IMR-90 (cell line): ENCODE data around the gene LPCAT2. TPM values are rescaled to one million over a fixed set of nuclear protein-coding genes. Genes with fewer than 3 reads are reported as not detected.

Source experiments
- ATAC-seq: fragments of 200-7000 bp; cut with Tn5 transposase; 2 replicates; pipeline ENCODE4 v1.9.1; 2020; ENCODE audit warnings: low read depth, mild to moderate bottlenecking, moderate library complexity
- BruUV-seq: library from RNA; stranded (reverse); fragments of 400-500 nt; replicated peaks from 2 replicates; lab custom pipeline; 2021; lab: Mats Ljungman, UMichigan
- CTCF ChIA-PET: fragments of 300-600 bp; formaldehyde crosslinking; extraction: SDS; loops from one replicate; lab custom pipeline; 2021; ENCODE audit warnings: antibody characterized with exemption; lab: Yijun Ruan, JAX
- POLR2A ChIA-PET: fragments of 300-600 bp; sonication (Branson Sonifier 250); formaldehyde crosslinking; loops from one replicate; lab custom pipeline; 2022; ENCODE audit warnings: antibody characterized with exemption; ENCODE audit not compliant: unreplicated experiment; lab: Charles Lee
- DNase-seq: peaks from one replicate; pipeline ENCODE4 v3.0.0; 2013
- H2AFZ ChIP-seq: replicated peaks from 2 replicates; pipeline ENCODE3; 2013; ENCODE audit warnings: low read length, mild to moderate bottlenecking; ENCODE audit not compliant: poor library complexity
- H2AK5ac ChIP-seq: 2 replicates; pipeline ENCODE4 v1.6.1; 2013; ENCODE audit warnings: low read depth, low read length, inconsistent platforms
- H2AK9ac ChIP-seq: replicated peaks from 2 replicates; pipeline ENCODE3; 2013; ENCODE audit warnings: mild to moderate bottlenecking, low read depth, low read length, moderate library complexity; ENCODE audit not compliant: poor library complexity
- H2BK120ac ChIP-seq: 2 replicates; pipeline ENCODE4 v1.6.1; 2013; ENCODE audit warnings: low read depth, low read length, inconsistent platforms
- H2BK15ac ChIP-seq: 3 replicates; pipeline ENCODE4 v1.6.1; 2013; ENCODE audit warnings: low read depth, low read length, inconsistent platforms
- H2BK20ac ChIP-seq: 2 replicates; pipeline ENCODE4 v1.6.1; 2013; ENCODE audit warnings: low read depth, mild to moderate bottlenecking, inconsistent platforms, low read length, moderate library complexity
- H2BK5ac ChIP-seq: 2 replicates; pipeline ENCODE4 v1.6.1; 2013; ENCODE audit warnings: mild to moderate bottlenecking, low read depth, low read length, inconsistent platforms; ENCODE audit not compliant: poor library complexity, severe bottlenecking
- H3K14ac ChIP-seq: replicated peaks from 2 replicates; pipeline ENCODE4 v1.6.1; 2013; ENCODE audit warnings: low read depth, low read length, inconsistent platforms
- H3K18ac ChIP-seq: 2 replicates; pipeline ENCODE4 v1.6.1; 2013; ENCODE audit warnings: low read depth, low read length, control low read depth
- H3K23ac ChIP-seq: 2 replicates; pipeline ENCODE4 v1.6.1; 2013; ENCODE audit warnings: low read depth, low read length, inconsistent platforms
- H3K27ac ChIP-seq: 2 replicates; pipeline ENCODE4 v1.5.1; 2013; ENCODE audit warnings: mild to moderate bottlenecking, control low read depth, low read length; ENCODE audit not compliant: insufficient read depth
- H3K27me3 ChIP-seq: 2 replicates; pipeline ENCODE4 v1.6.1; 2013; ENCODE audit warnings: low read length; ENCODE audit not compliant: control insufficient read depth, insufficient read depth
- H3K36me3 ChIP-seq: 2 replicates; pipeline ENCODE4 v1.6.1; 2013; ENCODE audit warnings: low read length, mixed read lengths; ENCODE audit not compliant: control insufficient read depth, insufficient read depth
- H3K4ac ChIP-seq: 2 replicates; pipeline ENCODE4 v1.6.1; 2013; ENCODE audit warnings: low read depth, low read length, inconsistent platforms
- H3K4me1 ChIP-seq: 2 replicates; pipeline ENCODE4 v1.6.1; 2013; ENCODE audit warnings: low read length, mixed read lengths; ENCODE audit not compliant: control insufficient read depth, insufficient read depth
- H3K4me2 ChIP-seq: 2 replicates; pipeline ENCODE4 v1.6.1; 2013; ENCODE audit warnings: low read depth, mild to moderate bottlenecking, control low read depth, low read length, moderate library complexity
- H3K4me3 ChIP-seq: 2 replicates; pipeline ENCODE4 v1.5.1; 2013; ENCODE audit warnings: low read depth, mild to moderate bottlenecking, control low read depth, low read length, moderate library complexity; ENCODE audit not compliant: insufficient read depth
- H3K56ac ChIP-seq: 2 replicates; pipeline ENCODE4 v1.6.1; 2013; ENCODE audit warnings: low read length, inconsistent platforms; ENCODE audit not compliant: insufficient read depth; ENCODE audit errors: extremely low read depth
- H3K79me1 ChIP-seq, 2 experiments: 2 replicates each; pipeline ENCODE4 v1.6.1; 2013; ENCODE audit warnings: low read length in 2 of 2, inconsistent platforms in 1 of 2, low read depth in 1 of 2
- H3K9ac ChIP-seq: 2 replicates; pipeline ENCODE4 v1.6.1; 2013; ENCODE audit warnings: low read depth, low read length, control low read depth
- H3K9me1 ChIP-seq: 2 replicates; pipeline ENCODE4 v1.6.1; 2013; ENCODE audit warnings: low read length, inconsistent platforms; ENCODE audit not compliant: insufficient read depth
- H3K9me3 ChIP-seq: 2 replicates; pipeline ENCODE4 v1.6.1; 2013; ENCODE audit warnings: low read length; ENCODE audit not compliant: control insufficient read depth, insufficient read depth
- H4K20me1 ChIP-seq: 2 replicates; pipeline ENCODE4 v1.6.1; 2013; ENCODE audit warnings: low read length, inconsistent platforms; ENCODE audit not compliant: insufficient read depth
- H4K5ac ChIP-seq: 2 replicates; pipeline ENCODE4 v1.6.1; 2013; ENCODE audit warnings: mild to moderate bottlenecking, low read depth, low read length, control low read depth
- H4K8ac ChIP-seq, 2 experiments: 2 replicates each; pipeline ENCODE4 v1.6.1; 2013; ENCODE audit warnings: low read depth in 2 of 2, low read length in 2 of 2, control low read depth in 1 of 2, inconsistent platforms in 1 of 2
- H4K91ac ChIP-seq: 2 replicates; pipeline ENCODE4 v1.6.1; 2013; ENCODE audit warnings: low read depth, low read length, inconsistent platforms; ENCODE audit not compliant: insufficient read depth
- FOS ChIP-seq: fragments of 150-350 bp; IDR thresholded peaks from 2 replicates; pipeline ENCODE4 v1.6.1; 2016; ENCODE audit warnings: low read depth, low read length
- SMC3 ChIP-seq: fragments of 150-350 bp; IDR thresholded peaks from 2 replicates; pipeline ENCODE4 v1.6.1; 2016; ENCODE audit warnings: low read depth, mild to moderate bottlenecking, antibody characterized with exemption, low read length, moderate library complexity
- WGBS, 2 experiments: methylation state at CpG; one replicate each; pipeline versions ENCODE4 v1.1.5 to v1.1.7; 2013; ENCODE audit warnings: missing lambda C conversion rate in 2 of 2; ENCODE audit not compliant: insufficient read length in 1 of 2; ENCODE audit errors: extremely low coverage in 2 of 2; 5-methylcytosine and 5-hydroxymethylcytosine counted together
- dilution Hi-C: fragments of 300-500 bp; cut with HindIII; formaldehyde crosslinking; loops from one replicate; pipeline ENCODE4 v1.14.3; 2018; ENCODE audit warnings: low sequenced_read_pairs; ENCODE audit not compliant: unreplicated experiment
- in situ Hi-C: fragments of 300-500 bp; cut with MboI; formaldehyde crosslinking; loops from 3 replicates; pipeline ENCODE4 v1.14.3; 2019; ENCODE audit warnings: low sequenced_read_pairs, inconsistent platforms, mixed read lengths
- intact Hi-C: fragments of 100-400 bp; cut with micrococcal nuclease; formaldehyde crosslinking; loops from 2 replicates; pipeline ENCODE4 v1.10.0; 2022
- polyA plus RNA-seq, 3 experiments: library from polyadenylated mRNA; depleted of rRNA; stranded (reverse); fragments of >200 nt; gene quantifications; 2 replicates each; pipeline ENCODE4 v1.2.3, GENCODE V29; 2012; ENCODE audit warnings: low replicate concordance in 1 of 3
- total RNA-seq: library from RNA; depleted of rRNA; stranded (reverse); fragments of >200 nt; gene quantifications from 2 replicates; pipeline ENCODE4 v1.2.3, GENCODE V29; 2012

Gene LPCAT2
- total and polyA plus RNA-seq, 2 of the 4 experiments (the other 2 are of a cell fraction) = 8.6 to 8.7 TPM

DNA sequence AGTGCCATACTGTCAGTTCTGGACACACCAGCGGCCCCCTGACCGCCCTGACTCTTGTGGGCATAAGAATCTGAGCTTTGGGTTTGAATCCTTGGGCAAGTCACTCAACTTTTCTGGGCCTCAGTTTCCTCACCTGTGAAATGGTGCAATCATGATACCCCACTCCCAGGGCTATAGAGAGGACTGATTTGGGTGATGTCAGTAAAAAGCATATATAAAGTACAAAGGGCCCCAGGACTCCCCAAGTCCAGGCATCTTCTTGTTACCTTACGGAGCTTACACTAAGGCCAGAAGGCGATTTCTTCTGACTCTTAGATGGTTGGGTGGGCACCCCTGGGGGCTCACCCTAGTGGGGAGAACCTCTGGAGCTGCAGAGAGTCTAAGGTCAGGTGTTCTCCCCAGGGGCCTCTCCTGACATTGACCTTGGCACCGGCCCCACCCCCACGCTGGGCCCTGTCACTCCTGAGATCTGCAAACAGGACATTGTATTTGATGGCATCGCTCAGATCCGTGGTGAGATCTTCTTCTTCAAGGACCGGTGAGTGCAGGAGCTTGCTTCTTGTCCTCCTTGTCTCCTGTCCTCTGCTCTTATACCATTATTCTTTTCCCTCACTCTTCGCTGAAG is 16.0 kb upstream of the LPCAT2 start:
- H3K18ac ChIP-seq = no peak overlapping the region
- H3K14ac ChIP-seq = no peak overlapping the region
- H3K23ac ChIP-seq = no peak overlapping the region
- no peak overlapping the region for H2BK20ac ChIP-seq
- no peak overlapping the region for H3K27ac ChIP-seq
- H3K9me3 ChIP-seq = no peaks in the 10 kb centered on the region
- no peak overlapping the region for H4K91ac ChIP-seq
- H3K4ac ChIP-seq = no peak overlapping the region
- peaks cover 10% of the 10 kb centered on the region for H3K4me1 ChIP-seq
- no TSS peak for BruUV-seq
- no peak overlapping the region for H2BK5ac ChIP-seq
- H3K56ac ChIP-seq = no peak overlapping the region
- WGBS, 2 experiments = 91% methylated on average over 3 of the region's 10 CpGs; no CpG with 5 or more reads in 1 of the 2 experiments
- H4K8ac ChIP-seq = no peak overlapping the region
- dilution Hi-C loops (no loop called here), in situ Hi-C loops (loop anchor here (25.0 kb wide), 1 partner anchor 869 kb away; no protein-coding TSS in a partner anchor), intact Hi-C loops (no loop called here)
- peaks cover 0 to 5% of the 10 kb centered on the region in 2 experiments; a peak in 1 of 4 replicates for H3K79me1 ChIP-seq
- peaks cover 12% of the 10 kb centered on the region for H3K9me1 ChIP-seq
- H2AK5ac ChIP-seq = no peak overlapping the region
- H4K20me1 ChIP-seq = peaks cover 3% of the 10 kb centered on the region; the same call in 1 of the 2 replicates
- POLR2A ChIA-PET = interaction anchor here (0.9 kb wide), 1 partner anchor 8 kb away, joined by 4 read pairs; no protein-coding TSS in a partner anchor
- ATAC-seq (no peak), DNase-seq (no peak)
- peaks cover 75% of the 10 kb centered on the region for H3K36me3 ChIP-seq
- CTCF ChIA-PET = interaction anchor here (1.5 kb wide), 1 partner anchor 28 kb away, joined by 4 read pairs; no protein-coding TSS in a partner anchor
- H3K4me3 ChIP-seq = no peak overlapping the region
- TF ChIP-seq FOS (no peak), SMC3 (no peak)
- no peak overlapping the region for H4K5ac ChIP-seq
- H2AK9ac ChIP-seq = no peak overlapping the region
- no peak overlapping the region for H3K4me2 ChIP-seq
- H3K9ac ChIP-seq = no peak overlapping the region
- no peak overlapping the region for H2BK15ac ChIP-seq
- no peaks in the 10 kb centered on the region for H3K27me3 ChIP-seq
- no peak overlapping the region for H2AFZ ChIP-seq
- no peak overlapping the region for H2BK120ac ChIP-seq
